WI38 (cell line): ENCODE data around the gene RBP3.

Experiments
- H3K4me3 ChIP-seq: 2 replicates; pipeline ENCODE4 v1.5.1; 2011; ENCODE audit warnings: low read depth, mild to moderate bottlenecking, control low read depth, low read length
- TF ChIP-seq, protein P1 (sequence below): IDR thresholded peaks from 2 replicates; pipeline ENCODE4 v1.5.1; 2012; ENCODE audit warnings: low read depth, mild to moderate bottlenecking, control low read depth, low read length

Gene RBP3

DNA sequence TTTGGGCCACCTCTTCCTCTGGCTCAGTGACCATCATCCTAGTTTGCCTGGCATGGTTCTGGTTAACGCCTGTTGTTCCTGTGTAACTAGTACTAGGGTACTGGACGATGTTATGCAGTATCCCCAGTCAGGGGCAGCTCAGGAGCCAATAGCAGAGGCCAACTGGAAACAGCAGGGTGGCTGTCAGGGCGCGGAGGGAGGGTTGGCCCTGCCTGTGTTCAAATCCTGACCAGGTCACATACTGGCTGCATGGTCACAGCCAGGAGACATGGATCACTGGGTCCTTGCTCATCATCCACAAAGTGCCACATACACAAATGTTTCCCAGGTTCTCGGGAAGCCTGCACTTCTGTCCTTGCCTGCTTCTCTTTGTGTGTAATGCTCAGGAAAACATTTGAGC lies 12.3 kb upstream of the RBP3 start:
- no peak overlapping the region for H3K4me3 ChIP-seq
- TF ChIP-seq, protein P1, sequence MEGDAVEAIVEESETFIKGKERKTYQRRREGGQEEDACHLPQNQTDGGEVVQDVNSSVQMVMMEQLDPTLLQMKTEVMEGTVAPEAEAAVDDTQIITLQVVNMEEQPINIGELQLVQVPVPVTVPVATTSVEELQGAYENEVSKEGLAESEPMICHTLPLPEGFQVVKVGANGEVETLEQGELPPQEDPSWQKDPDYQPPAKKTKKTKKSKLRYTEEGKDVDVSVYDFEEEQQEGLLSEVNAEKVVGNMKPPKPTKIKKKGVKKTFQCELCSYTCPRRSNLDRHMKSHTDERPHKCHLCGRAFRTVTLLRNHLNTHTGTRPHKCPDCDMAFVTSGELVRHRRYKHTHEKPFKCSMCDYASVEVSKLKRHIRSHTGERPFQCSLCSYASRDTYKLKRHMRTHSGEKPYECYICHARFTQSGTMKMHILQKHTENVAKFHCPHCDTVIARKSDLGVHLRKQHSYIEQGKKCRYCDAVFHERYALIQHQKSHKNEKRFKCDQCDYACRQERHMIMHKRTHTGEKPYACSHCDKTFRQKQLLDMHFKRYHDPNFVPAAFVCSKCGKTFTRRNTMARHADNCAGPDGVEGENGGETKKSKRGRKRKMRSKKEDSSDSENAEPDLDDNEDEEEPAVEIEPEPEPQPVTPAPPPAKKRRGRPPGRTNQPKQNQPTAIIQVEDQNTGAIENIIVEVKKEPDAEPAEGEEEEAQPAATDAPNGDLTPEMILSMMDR, result no peak

DNA sequence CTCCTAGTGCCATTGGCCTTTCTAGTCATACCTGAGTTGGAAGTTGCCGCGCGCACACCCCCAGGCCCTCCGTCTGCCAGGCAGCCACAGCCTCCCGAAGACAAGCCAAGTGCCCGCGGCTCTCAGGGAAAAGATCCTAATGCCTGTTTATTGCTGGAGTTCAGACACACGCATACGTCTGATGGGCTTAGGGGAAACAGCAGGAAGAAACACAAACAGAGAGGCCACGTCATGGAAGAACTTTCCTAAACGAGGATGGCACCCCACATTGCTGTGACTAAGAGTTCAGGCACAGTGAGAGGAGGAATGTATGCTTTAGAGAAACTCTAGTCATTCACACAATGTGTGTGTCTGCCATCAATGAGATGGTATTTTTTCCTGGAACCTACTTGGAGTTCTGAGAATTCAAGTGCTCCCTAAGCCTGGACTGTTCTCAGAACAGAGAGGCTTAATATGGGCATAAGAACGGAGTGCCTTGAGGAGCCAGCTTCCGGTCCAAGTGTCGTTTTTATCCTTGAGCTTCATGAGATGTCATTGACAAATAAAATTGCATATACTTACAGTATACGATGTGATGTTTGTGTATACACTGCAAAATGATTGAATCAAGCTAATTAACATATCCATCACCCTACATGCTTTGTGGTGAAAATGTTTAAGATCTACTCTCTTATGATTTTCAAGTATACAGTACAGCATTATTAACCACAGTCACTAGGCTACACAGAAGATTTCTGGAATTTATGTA lies 11.6 kb upstream of the RBP3 start:
- TF ChIP-seq, protein P1, result no peak
- no peak overlapping the region for H3K4me3 ChIP-seq

DNA sequence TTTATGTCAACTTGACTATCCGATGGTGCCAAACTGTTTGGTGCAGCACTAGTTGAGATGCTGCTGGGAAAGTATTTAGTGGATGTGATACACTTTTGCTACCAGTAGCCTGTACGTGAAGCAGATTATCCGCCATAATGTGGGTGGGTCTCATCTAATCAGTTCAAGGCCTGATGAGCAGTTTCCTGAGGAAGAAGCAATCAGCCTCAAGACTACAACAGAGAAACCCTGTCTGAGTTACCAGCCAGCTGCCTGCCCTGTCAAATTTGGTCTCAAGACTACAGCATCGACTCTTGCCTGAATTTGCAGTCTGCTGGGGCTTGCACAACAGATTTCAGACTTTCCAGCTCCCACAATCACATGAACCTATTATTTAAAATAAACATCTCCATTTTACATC lies 10.9 kb upstream of the RBP3 start:
- TF ChIP-seq, protein P1, result no peak
- H3K4me3 ChIP-seq, result no peak overlapping the region

DNA sequence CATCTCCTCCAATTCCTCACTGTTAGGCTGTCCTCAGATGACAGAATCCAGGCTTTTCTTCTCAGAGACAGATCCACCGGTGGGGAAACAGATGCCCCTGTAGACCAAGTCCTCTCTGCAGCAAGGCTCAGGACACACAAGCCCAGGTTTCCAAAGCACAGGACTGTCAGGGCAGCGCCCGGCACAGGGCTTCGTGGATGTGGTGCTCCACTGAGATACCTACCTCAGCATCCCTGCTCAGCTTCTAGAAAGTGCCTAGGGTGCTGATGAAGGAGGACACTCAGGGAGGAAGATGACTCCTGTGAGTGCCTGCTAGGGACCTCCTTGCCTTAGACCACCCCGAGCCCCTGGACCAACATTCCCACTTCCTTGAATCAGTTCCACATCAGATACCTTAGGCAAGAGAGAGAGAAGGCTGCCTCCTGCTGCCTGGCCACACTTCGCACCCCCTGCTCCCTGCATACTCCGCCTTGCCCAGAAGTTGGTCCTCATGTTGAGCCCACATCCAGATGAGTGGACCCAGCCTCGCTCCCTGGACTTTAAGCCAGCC lies 8.9 kb upstream of the RBP3 start:
- H3K4me3 ChIP-seq, result no peak overlapping the region
- TF ChIP-seq, protein P1, result no peak

DNA sequence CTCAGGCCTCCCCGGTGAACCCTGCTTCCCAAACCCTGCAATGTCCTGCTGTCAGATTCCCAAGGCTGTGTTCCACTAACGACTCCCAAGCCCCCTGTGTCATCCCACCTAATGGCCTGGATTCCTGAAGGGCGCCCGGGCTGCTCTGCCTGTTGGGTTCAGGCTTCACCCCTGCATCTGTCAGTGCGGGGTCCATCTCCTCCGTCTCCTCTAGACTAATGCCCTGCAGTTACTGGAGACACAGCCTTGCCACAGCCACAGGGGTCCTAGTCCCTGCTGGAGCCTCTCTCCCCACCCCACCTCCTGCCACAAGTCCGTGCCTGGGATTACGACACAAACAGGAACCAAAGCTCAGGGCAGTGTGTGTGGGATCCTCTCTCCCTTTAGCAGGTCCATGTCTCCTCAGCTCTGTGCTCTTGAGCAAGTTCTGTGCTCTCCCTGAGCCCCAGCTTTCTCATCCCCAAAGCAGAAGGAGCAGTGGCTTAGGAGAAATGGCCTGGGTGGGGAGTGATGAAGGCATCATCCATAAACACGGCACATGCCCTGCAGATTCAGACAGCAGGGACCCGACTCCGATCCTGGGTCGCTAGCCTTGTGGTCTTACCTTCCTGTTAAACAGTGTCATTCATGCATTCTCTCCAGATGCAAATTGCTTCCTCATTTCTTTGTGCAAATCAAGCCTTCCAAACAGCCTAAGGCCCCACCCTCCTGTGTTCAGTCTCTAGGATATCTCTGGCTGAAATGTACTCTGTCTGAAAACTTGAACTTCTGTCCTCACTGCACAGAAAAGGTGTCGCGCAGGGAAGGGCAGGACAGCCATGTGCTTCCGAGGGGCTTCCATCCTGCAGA lies 8.2 kb upstream of the RBP3 start:
- no peak overlapping the region for H3K4me3 ChIP-seq
- TF ChIP-seq, protein P1, result no peak

DNA sequence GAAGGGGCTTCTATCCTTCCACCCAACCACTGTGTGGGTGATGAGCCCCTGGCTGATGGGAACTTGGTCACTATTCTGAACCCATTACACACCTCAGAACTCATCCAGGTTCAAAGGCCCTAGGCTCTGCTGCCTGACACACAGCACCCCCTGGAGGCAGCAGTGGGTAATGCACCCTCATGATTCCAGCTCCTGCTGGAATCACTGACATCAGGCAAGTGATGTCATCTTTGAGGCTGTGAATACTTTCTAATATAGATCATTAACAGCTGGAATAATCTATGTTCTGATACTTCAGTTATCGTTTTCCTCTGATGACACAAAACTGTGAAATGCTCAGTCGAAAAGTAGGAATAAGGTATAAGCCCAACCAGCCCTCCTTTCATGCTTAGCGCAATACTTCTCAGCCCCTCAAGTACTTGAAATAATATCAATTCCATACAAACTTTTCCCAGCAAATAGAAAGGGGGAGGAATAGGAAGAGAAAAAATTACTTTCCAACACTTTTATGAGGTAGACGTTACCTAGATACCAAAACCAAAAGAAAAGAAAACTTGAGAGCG lies 7.5 kb upstream of the RBP3 start:
- TF ChIP-seq, protein P1, result peak; percentile 94
- H3K4me3 ChIP-seq, result no peak overlapping the region
